GM12878 (cell line): ENCODE measurements around the gene DLEC1. TPM values are rescaled to one million over a fixed set of nuclear protein-coding genes. Genes with fewer than 3 reads are reported as not detected.

ENCODE experiments used
- ATAC-seq: fragments of 200-7000 bp; cut with Tn5 transposase; 3 replicates; pipeline ENCODE4 v1.9.1; 2020; ENCODE audit warnings: mild to moderate bottlenecking, moderate library complexity
- BruUV-seq: library from RNA; stranded (reverse); fragments of 400-500 nt; replicated peaks from 2 replicates; lab custom pipeline; 2021; lab: Mats Ljungman, UMichigan
- CTCF ChIA-PET: fragments of 300-600 bp; sonication (Branson Sonifier 250); formaldehyde crosslinking; extraction: SDS; loops from one replicate; lab custom pipeline; 2021; ENCODE audit warnings: inconsistent platforms; lab: Yijun Ruan, JAX
- POLR2A ChIA-PET: fragments of 350-600 bp; formaldehyde crosslinking; extraction: SDS; loops from one replicate; lab custom pipeline; 2021; ENCODE audit warnings: inconsistent platforms; lab: Charles Lee
- RAD21 ChIA-PET: fragments of 300-600 bp; sonication (Branson Sonifier 250); formaldehyde crosslinking; loops from one replicate; lab custom pipeline; 2023; ENCODE audit warnings: antibody characterized with exemption; ENCODE audit not compliant: unreplicated experiment; lab: Charles Lee
- SMC1A ChIA-PET: fragments of 300-600 bp; sonication (Branson Sonifier 250); formaldehyde crosslinking; loops from one replicate; lab custom pipeline; 2023; ENCODE audit not compliant: unreplicated experiment, uncharacterized antibody; lab: Charles Lee
- DNase-seq: peaks from one replicate; pipeline ENCODE4 v3.0.0-alpha.2; 2011; ENCODE audit warnings: low read depth, low spot score
- FAIRE-seq: peaks from 3 replicates; lab custom pipeline; 2011; peaks lifted over from hg19 to GRCh38; lab: Jason Lieb, UNC
- H2AFZ ChIP-seq: 2 replicates; pipeline ENCODE4 v1.6.0; 2011; ENCODE audit warnings: low read depth, low read length, control low read depth; ENCODE audit not compliant: control insufficient read depth
- H3K27ac ChIP-seq: 2 replicates; pipeline ENCODE4 v1.5.1; 2011; ENCODE audit warnings: control low read depth; ENCODE audit not compliant: control insufficient read depth, insufficient read depth
- H3K27me3 ChIP-seq, 2 experiments: replicated peaks in 1 of 2; 2 replicates each; pipeline versions ENCODE4 v1.6.0 to v1.6.1; 2011; ENCODE audit warnings: low read length in 1 of 2; ENCODE audit not compliant: control insufficient read depth in 2 of 2, insufficient read depth in 2 of 2
- H3K36me3 ChIP-seq, 2 experiments: 2 replicates each; pipeline ENCODE4 v1.5.1; 2011; ENCODE audit warnings: low read length in 1 of 2; ENCODE audit not compliant: control insufficient read depth in 2 of 2, insufficient read depth in 2 of 2
- H3K4me1 ChIP-seq: 2 replicates; pipeline ENCODE4 v1.6.1; 2011; ENCODE audit warnings: mild to moderate bottlenecking, low read length, moderate library complexity, mixed read lengths; ENCODE audit not compliant: control insufficient read depth, insufficient read depth
- H3K4me2 ChIP-seq: 2 replicates; pipeline ENCODE4 v1.6.0; 2011; ENCODE audit warnings: control low read depth; ENCODE audit not compliant: control insufficient read depth, insufficient read depth
- H3K4me3 ChIP-seq: fragments of 200-600 bp; sonication (generic); 2 replicates; pipeline ENCODE4 v1.5.1; 2016
- H3K79me2 ChIP-seq: 2 replicates; pipeline ENCODE4 v1.6.0; 2011; ENCODE audit warnings: low read length; ENCODE audit not compliant: control insufficient read depth, insufficient read depth
- H3K9ac ChIP-seq: 2 replicates; pipeline ENCODE4 v1.8.0; 2011; ENCODE audit warnings: low read length, control low read depth, mixed read lengths; ENCODE audit not compliant: control insufficient read depth, insufficient read depth
- H3K9me3 ChIP-seq: replicated peaks from 3 replicates; pipeline ENCODE4 v1.5.1; 2011; ENCODE audit warnings: mild to moderate bottlenecking, low read length; ENCODE audit not compliant: control insufficient read depth, insufficient read depth
- H4K20me1 ChIP-seq: 2 replicates; pipeline ENCODE4 v1.6.0; 2011; ENCODE audit not compliant: control insufficient read depth, insufficient read depth
- ASH2L ChIP-seq: fragments of 300-600, 200-600 bp; sonication (generic); IDR thresholded peaks from 2 replicates; pipeline ENCODE4 v1.6.1; 2017; ENCODE audit warnings: low read depth, mild to moderate bottlenecking, borderline replicate concordance
- ATF2 ChIP-seq: IDR thresholded peaks from 2 replicates; pipeline ENCODE4 v1.6.1; 2012; ENCODE audit warnings: low read length, inconsistent platforms
- ATF7 ChIP-seq: fragments of 450-650 bp; IDR thresholded peaks from 2 replicates; pipeline ENCODE4 v1.6.1; 2016; ENCODE audit warnings: low read depth, mild to moderate bottlenecking
- CBFB ChIP-seq: IDR thresholded peaks from 2 replicates; pipeline ENCODE4 v1.6.1; 2016; ENCODE audit warnings: antibody characterized with exemption, low read depth
- FOXM1 ChIP-seq: IDR thresholded peaks from 2 replicates; pipeline ENCODE4 v1.6.1; 2012; ENCODE audit warnings: low read depth, mild to moderate bottlenecking, inconsistent platforms, low read length, moderate library complexity
- GABPA ChIP-seq: IDR thresholded peaks from 2 replicates; pipeline ENCODE4 v1.6.1; 2014; ENCODE audit warnings: antibody characterized with exemption, low read depth, mild to moderate bottlenecking, inconsistent platforms
- GATAD2B ChIP-seq: fragments of 450-650 bp; conservative IDR thresholded peaks from 2 replicates; pipeline ENCODE4 v1.6.1; 2017; ENCODE audit warnings: low read depth, mild to moderate bottlenecking, moderate library complexity
- JUND ChIP-seq: IDR thresholded peaks from 2 replicates; pipeline ENCODE4 v1.6.1; 2012; ENCODE audit warnings: low read depth, mild to moderate bottlenecking, low read length, improper control_type of control experiment, moderate library complexity
- MTA3 ChIP-seq: IDR thresholded peaks from 2 replicates; pipeline ENCODE4 v1.6.1; 2012; ENCODE audit warnings: low read length, inconsistent platforms, borderline replicate concordance
- MYB ChIP-seq: fragments of 150-350 bp; IDR thresholded peaks from 2 replicates; pipeline ENCODE4 v1.6.1; 2014; ENCODE audit warnings: mild to moderate bottlenecking, low read depth, low read length, borderline replicate concordance
- NKRF ChIP-seq: fragments of 450-650 bp; conservative IDR thresholded peaks from 2 replicates; pipeline ENCODE4 v1.6.1; 2017; ENCODE audit warnings: mild to moderate bottlenecking, moderate library complexity
- NR2F1 ChIP-seq: fragments of 450-650 bp; conservative IDR thresholded peaks from 2 replicates; pipeline ENCODE4 v1.6.1; 2017; ENCODE audit warnings: mild to moderate bottlenecking
- PAX8 ChIP-seq: fragments of 450-650 bp; IDR thresholded peaks from 2 replicates; pipeline ENCODE4 v1.6.1; 2017; ENCODE audit warnings: mild to moderate bottlenecking, moderate library complexity
- TARDBP ChIP-seq: IDR thresholded peaks from 2 replicates; pipeline ENCODE4 v1.6.1; 2016; ENCODE audit warnings: borderline replicate concordance
- TCF7 ChIP-seq: IDR thresholded peaks from 2 replicates; pipeline ENCODE4 v1.6.1; 2014; ENCODE audit warnings: antibody characterized with exemption, borderline replicate concordance
- YY1 ChIP-seq: IDR thresholded peaks from 2 replicates; pipeline ENCODE4 v1.6.1; 2011; ENCODE audit warnings: low read depth, mild to moderate bottlenecking, low read length
- ZNF687 ChIP-seq: fragments of 450-650 bp; IDR thresholded peaks from 2 replicates; pipeline ENCODE4 v1.6.1; 2017; ENCODE audit warnings: mild to moderate bottlenecking, moderate library complexity
- WGBS: methylation state at CpG from one replicate; pipeline ENCODE4 v1.1.6; 2016; ENCODE audit warnings: low lambda C conversion rate; ENCODE audit not compliant: insufficient replicate concordance, insufficient coverage; ENCODE audit errors: missing lambda C conversion rate; 5-methylcytosine and 5-hydroxymethylcytosine counted together
- in situ Hi-C: fragments of 300-500 bp; cut with MboI; formaldehyde crosslinking; loops from 9 replicates; pipeline ENCODE4 v1.14.3; 2018; ENCODE audit warnings: mixed read lengths
- intact Hi-C: fragments of 100-400 bp; cut with micrococcal nuclease; formaldehyde crosslinking; loops from one replicate; pipeline ENCODE4 v1.14.2; 2022; ENCODE audit not compliant: unreplicated experiment
- polyA plus RNA-seq, 11 experiments: library from polyadenylated mRNA; depleted of rRNA in 4 of 11; unstranded in 6 of 11; stranded (reverse) in 5 of 11; fragments of >200 nt; fragmentation: Nextera tagmentation in 4 of 11; fragmentation: Illumina TruSeq in 1 of 11; extraction: Ambion mirVana in 4 of 11; extraction: Trizol in 1 of 11; gene quantifications; 1 replicate in 1 of 11; 2 replicates in 10 of 11; pipeline versions ENCODE4 v1.2.1 to v1.2.3, GENCODE V29; 2011 to 2016; ENCODE audit warnings: inconsistent platforms in 2 of 11, missing spikeins in 2 of 11, low read depth in 1 of 11
- total RNA-seq, 4 experiments: library from RNA; depleted of rRNA in 3 of 4; stranded (reverse); fragments of >200 nt in 3 of 4; fragmentation: Illumina TruSeq in 1 of 4; extraction: Trizol in 1 of 4; gene quantifications; 2 replicates each; pipeline versions ENCODE4 v1.2.1 to v1.2.3, GENCODE V29; 2013 to 2021

The DLEC1 gene
- total and polyA plus RNA-seq, 10 of the 15 experiments (the other 5 are each of a cell fraction or from before 2014, with no cell fraction given), result 0.03 to 0.29 (median 0.07) TPM; not detected in 3

- POLR2A ChIA-PET, result no interaction called here
- H3K4me3 ChIP-seq, result no peak overlapping the region
- H3K79me2 ChIP-seq, result no peaks in the 10 kb centered on the region
- no peaks in the 10 kb centered on the region for H4K20me1 ChIP-seq
- H3K9ac ChIP-seq, result no peak overlapping the region
- no peak overlapping the region for H3K4me2 ChIP-seq
- DNase-seq (no peak), FAIRE-seq (no peak), ATAC-seq (no peak)
- H3K36me3 ChIP-seq, result no peaks in the 10 kb centered on the region
- WGBS, result 33% methylated on average over 6 of the region's 6 CpGs
- SMC1A ChIA-PET, result no interaction called here
- peaks cover under 1% of the 10 kb centered on the region; the same call in 1 of the 2 replicates for H3K4me1 ChIP-seq
- intact Hi-C loops (no loop called here), in situ Hi-C loops (no loop called here)
- no peaks in the 10 kb centered on the region; a peak in 1 of 4 replicates for H3K27me3 ChIP-seq
- H2AFZ ChIP-seq, result no peak overlapping the region
- RAD21 ChIA-PET, result no interaction called here
- TF ChIP-seq TCF7, result no peak
- no peak for TF ChIP-seq ATF2
- TF ChIP-seq NR2F1, result no peak
- no peak for TF ChIP-seq ZNF687
- TF ChIP-seq ATF7, result no peak
- no peak for TF ChIP-seq YY1
- no peak for TF ChIP-seq JUND
- no peak for TF ChIP-seq PAX8
- no peak for TF ChIP-seq MTA3
- no peak for TF ChIP-seq FOXM1
- no peak for TF ChIP-seq TARDBP
- no peak for TF ChIP-seq GABPA
- TF ChIP-seq ASH2L, result no peak
- no peak for TF ChIP-seq NKRF
- TF ChIP-seq CBFB, result no peak
- TF ChIP-seq MYB, result no peak
- no peak for TF ChIP-seq GATAD2B
- no TSS peak for BruUV-seq
- CTCF ChIA-PET, result no interaction called here
- H3K27ac ChIP-seq, result no peak overlapping the region
- no peaks in the 10 kb centered on the region; the same call in 1 of the 3 replicates for H3K9me3 ChIP-seq
Observed at GRCh38 chr3:38110314-38111050, 71.5 kb downstream of the DLEC1 start.
